HL-60 (cell line): Measurements from ENCODE around the gene SLC6A18.

Experiments used
- DNase-seq, 2 experiments: peaks; one replicate each; pipeline ENCODE4 v3.0.0-alpha.2; 2010 to 2020; ENCODE audit warnings: low read depth in 1 of 2, low spot score in 1 of 2
- H3K27ac ChIP-seq: fragments of 250-450 bp; sonication (Bioruptor Pico); replicated peaks from 2 replicates; pipeline ENCODE4 v1.5.1; 2020; ENCODE audit warnings: mild to moderate bottlenecking, moderate library complexity
- H3K27me3 ChIP-seq: fragments of 250-450 bp; sonication (Bioruptor Pico); 2 replicates; pipeline ENCODE4 v1.5.1; 2021; ENCODE audit warnings: mild to moderate bottlenecking, moderate library complexity; ENCODE audit not compliant: insufficient read depth, poor library complexity, severe bottlenecking
- H3K4me3 ChIP-seq: replicated peaks from 2 replicates; pipeline ENCODE4 v1.5.1; 2011; ENCODE audit warnings: mild to moderate bottlenecking, control low read depth, low read length; ENCODE audit not compliant: insufficient read depth
- GABPA ChIP-seq: IDR thresholded peaks from 2 replicates; pipeline ENCODE4 v1.6.1; 2012; ENCODE audit warnings: low read depth
- POLR2AphosphoS5 ChIP-seq: IDR thresholded peaks from 2 replicates; pipeline ENCODE4 v1.6.1; 2012; ENCODE audit warnings: low read depth
- SPI1 ChIP-seq: IDR thresholded peaks from 2 replicates; pipeline ENCODE4 v1.6.1; 2012; ENCODE audit warnings: low read depth, mild to moderate bottlenecking, borderline replicate concordance
- TF ChIP-seq, protein P1 (sequence below): IDR thresholded peaks from 2 replicates; pipeline ENCODE4 v1.6.1; 2012; ENCODE audit warnings: low read depth; ENCODE audit not compliant: insufficient replicate concordance
- TF ChIP-seq, protein P2 (sequence below): IDR thresholded peaks from one replicate; pipeline ENCODE4 v1.5.1; 2011; ENCODE audit warnings: low read length, control low read depth, inconsistent platforms; ENCODE audit not compliant: insufficient read depth

The SLC6A18 gene

DNA sequence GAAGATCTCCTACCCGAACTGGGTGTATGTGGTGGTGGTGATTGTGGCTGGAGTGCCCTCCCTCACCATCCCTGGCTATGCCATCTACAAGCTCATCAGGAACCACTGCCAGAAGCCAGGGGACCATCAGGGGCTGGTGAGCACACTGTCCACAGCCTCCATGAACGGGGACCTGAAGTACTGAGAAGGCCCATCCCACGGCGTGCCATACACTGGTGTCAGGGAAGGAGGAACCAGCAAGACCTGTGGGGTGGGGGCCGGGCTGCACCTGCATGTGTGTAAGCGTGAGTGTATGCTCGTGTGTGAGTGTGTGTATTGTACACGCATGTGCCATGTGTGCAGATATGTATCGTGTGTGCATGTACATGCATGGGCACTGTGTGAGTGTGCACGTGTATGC, 3.5 kb upstream of the SLC6A18 start:
- no peak for TF ChIP-seq POLR2AphosphoS5
- TF ChIP-seq, protein P1, sequence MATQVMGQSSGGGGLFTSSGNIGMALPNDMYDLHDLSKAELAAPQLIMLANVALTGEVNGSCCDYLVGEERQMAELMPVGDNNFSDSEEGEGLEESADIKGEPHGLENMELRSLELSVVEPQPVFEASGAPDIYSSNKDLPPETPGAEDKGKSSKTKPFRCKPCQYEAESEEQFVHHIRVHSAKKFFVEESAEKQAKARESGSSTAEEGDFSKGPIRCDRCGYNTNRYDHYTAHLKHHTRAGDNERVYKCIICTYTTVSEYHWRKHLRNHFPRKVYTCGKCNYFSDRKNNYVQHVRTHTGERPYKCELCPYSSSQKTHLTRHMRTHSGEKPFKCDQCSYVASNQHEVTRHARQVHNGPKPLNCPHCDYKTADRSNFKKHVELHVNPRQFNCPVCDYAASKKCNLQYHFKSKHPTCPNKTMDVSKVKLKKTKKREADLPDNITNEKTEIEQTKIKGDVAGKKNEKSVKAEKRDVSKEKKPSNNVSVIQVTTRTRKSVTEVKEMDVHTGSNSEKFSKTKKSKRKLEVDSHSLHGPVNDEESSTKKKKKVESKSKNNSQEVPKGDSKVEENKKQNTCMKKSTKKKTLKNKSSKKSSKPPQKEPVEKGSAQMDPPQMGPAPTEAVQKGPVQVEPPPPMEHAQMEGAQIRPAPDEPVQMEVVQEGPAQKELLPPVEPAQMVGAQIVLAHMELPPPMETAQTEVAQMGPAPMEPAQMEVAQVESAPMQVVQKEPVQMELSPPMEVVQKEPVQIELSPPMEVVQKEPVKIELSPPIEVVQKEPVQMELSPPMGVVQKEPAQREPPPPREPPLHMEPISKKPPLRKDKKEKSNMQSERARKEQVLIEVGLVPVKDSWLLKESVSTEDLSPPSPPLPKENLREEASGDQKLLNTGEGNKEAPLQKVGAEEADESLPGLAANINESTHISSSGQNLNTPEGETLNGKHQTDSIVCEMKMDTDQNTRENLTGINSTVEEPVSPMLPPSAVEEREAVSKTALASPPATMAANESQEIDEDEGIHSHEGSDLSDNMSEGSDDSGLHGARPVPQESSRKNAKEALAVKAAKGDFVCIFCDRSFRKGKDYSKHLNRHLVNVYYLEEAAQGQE, result no peak
- no peak for TF ChIP-seq SPI1
- TF ChIP-seq, protein P2, sequence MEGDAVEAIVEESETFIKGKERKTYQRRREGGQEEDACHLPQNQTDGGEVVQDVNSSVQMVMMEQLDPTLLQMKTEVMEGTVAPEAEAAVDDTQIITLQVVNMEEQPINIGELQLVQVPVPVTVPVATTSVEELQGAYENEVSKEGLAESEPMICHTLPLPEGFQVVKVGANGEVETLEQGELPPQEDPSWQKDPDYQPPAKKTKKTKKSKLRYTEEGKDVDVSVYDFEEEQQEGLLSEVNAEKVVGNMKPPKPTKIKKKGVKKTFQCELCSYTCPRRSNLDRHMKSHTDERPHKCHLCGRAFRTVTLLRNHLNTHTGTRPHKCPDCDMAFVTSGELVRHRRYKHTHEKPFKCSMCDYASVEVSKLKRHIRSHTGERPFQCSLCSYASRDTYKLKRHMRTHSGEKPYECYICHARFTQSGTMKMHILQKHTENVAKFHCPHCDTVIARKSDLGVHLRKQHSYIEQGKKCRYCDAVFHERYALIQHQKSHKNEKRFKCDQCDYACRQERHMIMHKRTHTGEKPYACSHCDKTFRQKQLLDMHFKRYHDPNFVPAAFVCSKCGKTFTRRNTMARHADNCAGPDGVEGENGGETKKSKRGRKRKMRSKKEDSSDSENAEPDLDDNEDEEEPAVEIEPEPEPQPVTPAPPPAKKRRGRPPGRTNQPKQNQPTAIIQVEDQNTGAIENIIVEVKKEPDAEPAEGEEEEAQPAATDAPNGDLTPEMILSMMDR, result no peak
- no peak for TF ChIP-seq GABPA
- no peak overlapping the region for H3K4me3 ChIP-seq
- no peak overlapping the region for H3K27ac ChIP-seq
- DNase-seq, result no peak
- no peaks in the 10 kb centered on the region for H3K27me3 ChIP-seq

DNA sequence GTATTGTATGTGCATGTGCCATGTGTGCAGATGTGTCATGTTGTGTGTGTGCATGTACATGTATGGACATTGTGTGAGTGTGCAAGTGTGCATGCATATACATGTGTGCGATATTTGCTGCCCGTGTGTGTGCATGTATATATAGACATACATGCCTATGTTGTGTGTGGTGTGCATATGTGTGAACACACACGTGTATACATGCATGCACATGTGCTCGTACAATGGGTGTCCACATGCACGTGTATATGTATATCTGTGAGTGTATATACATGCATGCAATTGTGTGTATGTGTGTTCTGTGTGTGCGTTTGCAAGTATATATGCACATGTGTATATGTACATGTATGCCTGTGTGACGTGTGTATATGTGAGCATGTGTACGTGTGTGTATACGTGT, 3.0 kb upstream of the SLC6A18 start:
- no peak for DNase-seq
- Histone ChIP-seq H3K27me3 (no peaks in the 10 kb centered on the region), H3K27ac (no peak overlapping the region), H3K4me3 (no peak overlapping the region)
- TF ChIP-seq POLR2AphosphoS5 (no peak), SPI1 (no peak)
- TF ChIP-seq, protein P2, result no peak
- TF ChIP-seq, protein P1, result no peak

DNA sequence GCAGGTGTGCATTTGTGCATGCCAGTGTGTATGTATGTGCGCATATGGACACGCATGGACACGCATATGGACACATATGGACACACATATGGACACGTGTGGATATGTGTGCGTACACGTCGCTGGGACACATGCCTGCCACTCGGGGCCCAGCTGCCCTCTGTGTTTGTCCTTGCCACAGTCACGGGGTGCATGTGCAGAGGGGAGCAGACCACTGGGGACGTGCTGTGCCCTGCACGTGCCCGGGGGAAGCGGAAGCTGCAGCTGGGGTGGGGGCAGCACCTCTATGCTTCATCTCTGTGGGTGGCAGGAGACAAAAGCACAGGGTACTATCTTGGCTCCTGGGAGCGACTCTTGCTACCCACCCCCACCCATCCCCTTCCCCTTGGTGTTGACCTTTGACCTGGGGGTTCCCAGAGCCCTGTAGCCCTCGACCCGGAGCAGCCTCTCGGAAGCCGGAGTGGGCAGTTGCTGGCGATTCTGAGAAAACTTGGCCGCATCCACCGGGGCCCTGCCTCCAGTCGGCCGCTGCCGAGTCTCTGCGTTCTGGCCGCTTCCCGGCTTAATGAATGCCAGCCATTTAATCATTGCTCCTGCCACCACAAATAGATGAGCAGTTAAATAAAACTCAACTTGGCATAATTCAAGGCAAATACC, 2.4 kb upstream of the SLC6A18 start:
- TF ChIP-seq, protein P2, result no peak
- TF ChIP-seq, protein P1, result no peak
- TF ChIP-seq POLR2AphosphoS5 (no peak), SPI1 (no peak), GABPA (no peak)
- no peaks in the 10 kb centered on the region for H3K27me3 ChIP-seq
- no peak for DNase-seq
- no peak overlapping the region for H3K4me3 ChIP-seq
- H3K27ac ChIP-seq, result no peak overlapping the region
